Cardiac fibroblast (primary cell): Measurements from ENCODE around the gene ABLIM2.

Experiments used
- DNase-seq, 2 donors: peaks; one replicate each; pipeline versions ENCODE4 v3.0.0 to v3.0.0-alpha.2; 2010; ENCODE audit warnings: low read depth in 2 of 2
- H3K4me3 ChIP-seq, 2 donors: replicated peaks in 1 of 2; 1 replicate in 1 of 2; 2 replicates in 1 of 2; pipeline ENCODE4 v1.5.1; 2011; ENCODE audit warnings: low read depth in 2 of 2, low read length in 2 of 2, mild to moderate bottlenecking in 2 of 2, moderate library complexity in 1 of 2
- CTCF ChIP-seq: IDR thresholded peaks from one replicate; pipeline ENCODE4 v1.5.1; 2011; ENCODE audit warnings: low read depth, mild to moderate bottlenecking, low read length, inconsistent platforms

The ABLIM2 gene

GRCh38 chr4:8053688-8054449 is 104.7 kb downstream of the ABLIM2 start:
- H3K4me3 ChIP-seq, result no peak overlapping the region
- TF ChIP-seq CTCF, result no peak
- DNase-seq, result no peak

- TF ChIP-seq CTCF, result no peak
- no peak for DNase-seq
Observed at GRCh38 chr4:8052160-8052691, 106.4 kb downstream of the ABLIM2 start.

GRCh38 chr4:8051644-8052043 is 107.0 kb downstream of the ABLIM2 start:
- TF ChIP-seq CTCF, result no peak
- no peak for DNase-seq
- H3K4me3 ChIP-seq, result no peak overlapping the region

More at GRCh38 chr4:8052160-8052691, 106.4 kb downstream of the ABLIM2 start:
- H3K4me3 ChIP-seq, result no peak overlapping the region

GRCh38 chr4:8050555-8051206 is 107.9 kb downstream of the ABLIM2 start:
- no peak overlapping the region for H3K4me3 ChIP-seq
- TF ChIP-seq CTCF, result no peak
- DNase-seq, result peak; percentile 39 to 70

- no peak for DNase-seq
- H3K4me3 ChIP-seq, result no peak overlapping the region
- no peak for TF ChIP-seq CTCF
Observed at GRCh38 chr4:8050180-8050554, 108.4 kb downstream of the ABLIM2 start.

- no peak overlapping the region for H3K4me3 ChIP-seq
- TF ChIP-seq CTCF, result no peak
- no peak for DNase-seq
Observed at GRCh38 chr4:8048856-8049676, 109.5 kb downstream of the ABLIM2 start.
